LNCaP clone FGC (cell line): ENCODE data around the gene SLC23A2.

Experiments used
- DNase-seq: peaks from one replicate; pipeline ENCODE4 v3.0.0-alpha.2; 2011; ENCODE audit warnings: low read depth
- H3K4me3 ChIP-seq: 2 replicates; pipeline ENCODE4 v1.5.1; 2011; ENCODE audit warnings: mild to moderate bottlenecking, low read depth, low read length, control low read depth
- CTCF ChIP-seq: IDR thresholded peaks from 2 replicates; pipeline ENCODE4 v1.5.1; 2012; ENCODE audit warnings: mild to moderate bottlenecking; ENCODE audit not compliant: control insufficient read depth, insufficient read depth; ENCODE audit errors: extremely low read depth

The SLC23A2 gene

GRCh38 chr20:4959592-4959991 lies 41.7 kb downstream of the SLC23A2 start:
- TF ChIP-seq CTCF: no peak
- DNase-seq: no peak
- H3K4me3 ChIP-seq: no peak overlapping the region

DNA sequence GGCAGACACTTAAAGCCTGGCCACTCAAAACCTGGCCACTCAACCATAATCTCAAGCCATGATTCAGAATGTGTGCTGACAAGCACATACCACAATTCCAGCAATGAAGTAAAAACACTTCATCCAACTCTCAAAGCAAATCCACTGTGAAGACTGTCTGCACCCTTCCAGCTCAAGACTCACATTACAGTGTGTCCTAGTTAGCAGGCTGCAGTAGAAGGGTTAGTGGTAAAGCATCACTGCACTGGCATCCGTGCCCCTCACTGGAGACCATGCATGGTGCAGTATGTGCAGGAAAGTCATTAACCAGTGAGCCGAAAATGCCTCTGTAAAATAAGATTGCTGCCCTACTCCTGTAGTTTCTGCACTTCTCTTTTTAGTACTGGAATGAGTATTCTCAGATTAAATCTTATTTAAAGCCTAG lies 43.4 kb downstream of the SLC23A2 start:
- TF ChIP-seq CTCF: no peak
- DNase-seq: no peak
- no peak overlapping the region for H3K4me3 ChIP-seq

DNA sequence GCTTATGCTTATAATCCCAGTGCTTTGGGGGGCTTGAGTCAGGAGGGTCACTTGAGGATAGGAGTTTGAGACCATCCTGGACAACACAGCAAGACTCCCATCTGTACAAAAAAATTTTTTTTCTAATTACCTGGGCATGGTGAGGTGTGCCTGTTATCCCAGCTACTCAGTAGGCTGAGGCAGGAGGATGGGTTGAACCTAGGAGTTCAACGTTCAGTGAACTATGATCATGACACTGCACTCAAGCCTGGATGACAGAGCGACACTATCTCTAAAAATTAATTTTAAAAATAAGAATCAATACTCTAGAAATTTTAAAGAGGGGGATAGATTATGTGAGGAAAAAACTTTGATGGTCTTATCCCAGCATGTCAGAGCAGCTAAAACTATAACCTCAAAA lies 44.1 kb downstream of the SLC23A2 start:
- TF ChIP-seq CTCF: no peak
- DNase-seq: no peak
- H3K4me3 ChIP-seq: no peak overlapping the region

- H3K4me3 ChIP-seq: no peak overlapping the region
- no peak for DNase-seq
- TF ChIP-seq CTCF: peak; percentile 58
Measured at GRCh38 chr20:4956200-4956810, 45.0 kb downstream of the SLC23A2 start.

- TF ChIP-seq CTCF: no peak
Measured at GRCh38 chr20:4953881-4954280, 47.4 kb downstream of the SLC23A2 start.

GRCh38 chr20:4952229-4952628 lies 49.1 kb downstream of the SLC23A2 start:
- TF ChIP-seq CTCF: no peak
- no peak overlapping the region for H3K4me3 ChIP-seq
- DNase-seq: no peak

More at GRCh38 chr20:4953881-4954280, 47.4 kb downstream of the SLC23A2 start:
- no peak overlapping the region for H3K4me3 ChIP-seq
- DNase-seq: no peak

- DNase-seq: no peak
- no peak overlapping the region for H3K4me3 ChIP-seq
- TF ChIP-seq CTCF: no peak
Measured at GRCh38 chr20:4951299-4951698, 50.0 kb downstream of the SLC23A2 start.
